GM21515 (cell line): Measurements from ENCODE around the gene BSN.
"Not testable (repeated sequence)": the region's sequence is repeated elsewhere in the genome, so short reads cannot be mapped to it uniquely, and the experiment has no call there.

ENCODE experiments used
- ATAC-seq: cut with Tn5 transposase; IDR thresholded peaks from one replicate; pipeline ENCODE4 v1.9.1; 2021; ENCODE audit not compliant: unreplicated experiment

BSN gene

DNA sequence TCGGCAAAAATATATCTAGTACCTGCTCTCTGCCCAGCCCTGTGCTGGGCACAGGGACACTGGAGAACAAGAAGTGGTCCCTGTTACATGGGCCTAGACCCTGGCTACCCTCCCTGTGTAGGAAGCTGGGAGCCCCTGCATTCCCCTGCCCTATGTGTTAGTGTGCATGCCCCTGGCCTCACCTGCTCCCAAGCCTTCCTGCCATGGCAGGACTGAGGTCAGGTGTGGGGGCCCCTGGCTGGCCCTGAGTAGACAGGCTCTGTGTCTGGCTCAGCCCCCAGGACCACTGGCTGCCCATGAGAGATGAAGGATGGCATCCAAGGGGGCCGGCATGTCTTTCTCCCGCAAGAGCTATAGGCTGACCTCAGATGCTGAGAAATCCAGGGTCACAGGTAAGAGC lies 136.6 kb downstream of the BSN start:
- not testable (repeated sequence) for ATAC-seq

GRCh38 chr3:49691481-49691880 lies 137.2 kb downstream of the BSN start:
- ATAC-seq: not testable (repeated sequence)

DNA sequence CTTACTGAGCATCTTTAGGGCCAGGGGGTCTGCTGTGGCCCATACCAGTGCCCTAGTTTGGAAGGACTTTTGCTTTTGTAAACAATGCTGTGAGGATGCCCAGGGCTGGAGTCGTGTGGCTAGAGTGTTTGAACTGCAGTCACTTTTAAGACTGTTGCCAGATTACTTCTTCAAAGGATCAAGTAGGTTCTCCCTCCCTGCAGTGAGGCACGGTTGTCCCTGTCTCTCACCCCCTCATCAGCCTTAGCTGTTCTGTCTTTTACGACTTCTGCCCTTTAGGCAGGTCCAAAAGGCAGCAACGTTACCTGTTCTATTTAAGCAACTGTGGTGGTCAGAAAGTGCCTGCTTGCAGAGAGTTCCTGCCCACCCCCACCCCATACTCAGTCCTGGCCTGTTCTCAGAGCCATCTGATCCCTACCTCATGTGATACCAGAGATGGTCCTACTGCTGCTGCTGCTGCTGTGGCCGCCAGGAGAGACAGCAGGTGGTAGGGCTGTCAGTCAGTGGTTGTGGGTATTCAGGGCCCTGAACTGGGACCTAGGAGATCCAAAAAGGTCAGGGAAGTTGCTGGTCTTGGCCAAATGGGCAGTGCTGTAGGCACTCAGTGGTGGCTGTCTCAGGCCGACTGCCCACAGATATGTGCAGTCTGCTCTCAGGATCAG lies 140.3 kb downstream of the BSN start:
- not testable (repeated sequence) for ATAC-seq

GRCh38 chr3:49695350-49696015 lies 141.2 kb downstream of the BSN start:
- not testable (repeated sequence) for ATAC-seq

- no peak for ATAC-seq
These were observed 145.2 kb downstream of the BSN start for GRCh38 chr3:49699281-49699979.

- ATAC-seq: no peak
These were observed 145.7 kb downstream of the BSN start for GRCh38 chr3:49700014-49700413.

DNA sequence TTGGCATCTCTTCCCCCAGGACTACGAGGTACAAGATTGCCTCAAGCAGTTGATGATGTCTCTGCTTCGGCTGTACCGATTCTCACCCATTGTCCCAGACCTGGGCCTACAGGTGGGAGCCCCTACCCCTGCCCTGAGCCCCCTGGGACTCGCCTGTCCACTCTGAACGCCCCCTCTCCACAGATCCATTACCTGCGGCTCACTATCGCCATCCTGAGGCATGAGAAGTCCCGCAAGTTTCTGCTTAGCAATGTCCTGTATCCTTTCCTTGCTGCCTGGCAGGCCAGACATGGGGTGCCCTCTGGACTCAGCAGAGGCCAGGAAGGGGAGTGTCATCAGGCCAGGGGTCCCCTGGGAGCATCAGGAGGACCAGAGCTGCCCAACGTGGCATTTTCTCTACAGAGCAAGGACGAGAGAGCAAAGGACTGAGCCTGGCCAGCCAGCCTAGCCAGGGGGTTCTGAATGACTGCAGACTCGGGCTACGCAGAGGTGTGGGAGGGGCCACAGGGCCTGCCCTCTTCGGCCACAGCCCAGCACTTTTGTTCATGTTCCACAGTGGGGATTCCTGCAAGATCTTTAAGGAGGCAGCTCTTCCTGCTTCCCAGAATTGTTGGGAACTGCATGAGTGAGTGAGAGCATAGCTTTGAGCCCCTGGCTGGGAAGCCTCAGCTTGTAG lies 146.3 kb downstream of the BSN start:
- ATAC-seq: no peak

DNA sequence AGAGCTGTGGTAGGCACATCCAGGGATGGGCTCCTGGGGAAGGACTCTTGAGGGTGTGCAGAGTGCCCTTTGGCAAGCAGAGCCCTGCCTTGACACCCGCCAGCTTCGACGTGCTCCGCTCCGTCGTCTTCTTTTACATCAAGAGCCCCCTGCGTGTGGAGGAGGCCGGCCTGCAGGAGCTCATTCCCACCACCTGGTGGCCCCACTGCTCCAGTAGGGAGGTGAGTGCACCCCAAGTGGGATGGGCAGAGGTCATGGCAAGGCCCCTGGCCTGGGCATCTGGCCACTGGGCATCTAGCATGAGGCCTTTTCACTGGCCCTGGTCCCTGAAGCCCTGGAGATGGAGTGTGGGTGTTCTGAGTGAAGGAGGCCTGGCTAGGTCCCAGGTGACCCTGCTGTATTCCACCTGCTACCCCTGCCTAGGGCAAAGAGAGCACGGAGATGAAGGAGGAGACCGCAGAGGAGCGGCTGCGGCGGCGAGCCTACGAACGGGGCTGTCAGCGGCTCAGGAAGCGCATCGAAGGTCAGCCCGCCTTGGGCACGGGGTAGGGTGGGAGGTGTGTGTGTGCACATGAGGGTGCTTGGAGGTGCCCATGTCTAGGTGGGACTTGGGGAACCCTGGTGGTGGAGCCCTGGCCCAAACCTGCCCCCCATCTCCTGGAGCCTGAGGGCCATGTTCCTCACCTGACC lies 147.3 kb downstream of the BSN start:
- no peak for ATAC-seq

- no peak for ATAC-seq
These were observed 148.4 kb downstream of the BSN start for GRCh38 chr3:49702672-49703071.

- peak; percentile 50 for ATAC-seq
These were observed 149.2 kb downstream of the BSN start for GRCh38 chr3:49703443-49703927.

DNA sequence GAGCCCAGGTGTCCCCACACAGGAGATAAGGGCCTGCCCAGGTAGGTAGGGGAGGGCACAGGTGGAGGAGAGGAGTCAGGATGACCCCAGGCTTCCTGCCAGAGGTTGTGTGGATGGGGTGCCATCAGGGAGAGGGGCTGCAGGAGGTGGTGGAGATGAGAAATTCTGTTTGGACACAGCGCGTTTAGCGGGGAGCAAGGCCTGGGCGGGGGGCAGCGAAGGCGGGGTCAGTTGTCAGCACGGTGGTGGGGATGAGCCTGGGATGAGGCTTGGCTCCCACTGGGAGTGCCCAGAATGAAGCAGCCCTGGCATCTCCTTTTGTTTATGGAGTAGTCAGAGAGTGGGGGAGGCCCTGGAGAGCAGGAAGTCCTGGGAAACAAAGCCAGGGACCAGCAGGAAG lies 149.7 kb downstream of the BSN start:
- no peak for ATAC-seq

GRCh38 chr3:49704629-49705028 lies 150.4 kb downstream of the BSN start:
- no peak for ATAC-seq

DNA sequence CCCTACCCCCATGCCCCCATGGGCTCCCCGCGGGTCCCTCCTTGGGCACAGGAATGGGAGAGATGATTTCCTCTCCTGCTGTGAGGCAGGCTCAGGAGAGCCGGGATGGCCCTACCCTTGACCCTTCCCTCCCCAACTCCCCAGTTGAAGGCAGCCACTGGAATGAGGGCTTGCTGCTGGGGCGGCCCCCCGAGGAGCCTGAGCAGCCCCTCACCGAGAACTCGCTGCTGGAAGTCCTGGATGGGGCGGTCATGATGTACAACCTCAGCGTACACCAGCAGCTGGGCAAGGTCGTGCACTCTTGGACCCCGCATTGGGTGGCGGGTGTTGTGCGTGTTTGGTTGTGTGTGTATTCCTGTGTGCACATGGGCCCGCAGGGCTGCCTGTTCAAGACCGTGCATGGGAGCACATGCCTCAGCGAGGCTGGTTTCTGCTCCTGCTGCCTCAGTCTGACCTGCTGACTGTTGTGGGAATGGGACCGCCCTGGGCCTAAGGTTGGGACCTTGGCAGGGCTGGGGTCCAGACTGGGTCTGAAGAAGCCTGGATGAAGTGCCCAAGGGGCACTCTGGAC lies 151.2 kb downstream of the BSN start:
- no peak for ATAC-seq

DNA sequence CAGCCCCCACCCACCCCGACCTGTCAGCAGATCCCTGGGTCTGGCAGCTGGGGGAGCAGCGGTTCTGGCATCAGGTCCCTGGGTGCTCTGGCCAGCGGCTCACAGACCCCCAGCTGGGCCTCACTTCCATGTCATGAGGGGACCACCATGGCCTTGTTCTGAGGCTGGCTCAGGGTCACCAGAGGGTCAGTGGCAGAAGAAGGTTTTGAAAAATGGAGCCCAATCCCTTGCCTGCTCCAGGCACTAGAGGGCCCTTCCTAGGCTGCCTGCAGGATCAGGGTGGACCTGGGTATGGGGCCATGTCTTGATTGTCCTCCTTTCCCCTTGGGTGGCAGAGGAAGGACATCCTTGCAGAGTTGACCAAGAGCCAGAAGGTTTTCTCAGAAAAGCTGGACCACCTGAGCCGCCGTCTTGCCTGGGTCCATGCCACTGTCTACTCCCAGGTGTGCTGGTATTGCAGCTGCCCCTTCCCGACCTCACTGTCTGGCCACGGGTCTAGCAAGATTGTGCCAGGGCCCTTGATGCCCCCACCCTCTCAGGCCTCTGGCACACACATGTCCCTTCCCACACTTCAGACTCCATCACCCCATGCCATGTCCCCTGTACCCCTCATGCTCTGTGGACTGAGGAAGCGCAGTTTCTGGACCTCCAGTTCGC lies 152.3 kb downstream of the BSN start:
- no peak for ATAC-seq

- no peak for ATAC-seq
These were observed 152.8 kb downstream of the BSN start for GRCh38 chr3:49707113-49707480.

- ATAC-seq: no peak
These were observed 155.6 kb downstream of the BSN start for GRCh38 chr3:49709852-49710251.

DNA sequence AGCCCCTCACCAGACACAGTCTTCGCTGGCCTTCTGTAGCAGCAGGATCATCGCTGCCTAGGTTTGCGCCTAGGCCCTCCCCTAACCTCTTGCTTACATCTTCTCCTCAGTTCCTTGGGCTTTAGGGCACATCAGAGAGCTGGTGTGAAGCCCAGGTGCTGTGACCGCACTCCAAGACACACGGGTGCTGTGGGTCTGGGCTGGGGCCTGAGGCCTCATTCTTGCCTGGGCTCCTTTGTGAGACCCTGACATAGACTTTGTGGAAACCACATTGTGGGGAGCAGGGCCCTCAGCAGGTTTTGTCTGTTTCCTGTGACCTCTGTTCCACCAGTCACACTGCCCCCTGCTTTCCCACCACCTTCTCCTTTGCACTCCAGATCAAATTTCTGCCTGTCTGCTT lies 157.2 kb downstream of the BSN start:
- no peak for ATAC-seq

- no peak for ATAC-seq
These were observed 157.9 kb downstream of the BSN start for GRCh38 chr3:49712166-49712565.

DNA sequence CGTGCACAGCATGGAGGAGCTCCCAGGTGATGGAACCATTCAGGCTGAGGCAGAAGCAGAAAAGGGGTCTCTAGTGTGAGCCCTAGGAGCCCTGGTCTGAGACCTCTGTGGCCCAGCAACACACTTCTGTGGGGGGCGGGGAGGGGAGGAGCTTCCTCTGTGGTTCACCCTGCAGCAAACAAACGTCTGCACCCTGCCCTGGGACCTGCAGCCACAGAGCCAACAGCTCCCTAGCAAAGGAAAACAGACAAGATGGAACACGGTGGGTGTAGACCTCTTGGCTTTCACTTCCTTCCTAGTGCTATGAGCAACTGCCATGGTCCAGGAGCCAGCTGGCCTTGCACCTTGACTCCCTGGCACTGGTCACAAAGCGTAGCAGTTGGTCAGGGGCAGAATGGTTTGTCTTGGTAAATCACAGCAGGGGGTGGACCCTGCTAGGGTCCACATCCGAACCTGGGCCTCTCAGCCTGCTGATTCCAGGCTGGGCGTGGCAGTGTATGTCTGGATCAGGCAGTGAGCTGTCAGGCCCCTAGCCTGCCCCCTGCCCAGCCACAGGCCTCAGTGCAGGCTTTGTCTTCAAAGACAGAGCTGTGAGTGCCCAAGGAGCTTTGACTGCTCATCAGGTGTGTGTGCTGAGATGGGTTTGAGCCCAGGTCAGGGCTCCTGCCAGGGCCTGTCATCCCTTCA lies 158.5 kb downstream of the BSN start:
- no peak for ATAC-seq
